Measurements from ENCODE around the gene TYMP. TPM values are rescaled to one million over a fixed set of nuclear protein-coding genes. Genes with fewer than 3 reads are reported as not detected.

TYMP gene
- total RNA-seq, 1 experiment from 2014 or later: 5.9 TPM

GRCh38 chr22:50530877-50531545, 1.2 kb upstream of the TYMP start:
- intact Hi-C loops (cut with micrococcal nuclease; ENCODE audit: unreplicated experiment): loop anchor here (1.0 to 2.0 kb wide), 2 partner anchors 8 to 32 kb away; partner anchors contain the start of gene SYCE3
- peak overlapping the region; percentile 87 for H3K4me3 ChIP-seq
- ChIA-PET POLR2A (ENCODE audit: unreplicated experiment) (no interaction called here), CTCF (interaction anchor here (1.3 kb wide), 1 partner anchor 32 kb away, joined by 5 read pairs; the partner anchor contains the start of gene SYCE3)
- peak overlapping the region; percentile 85 for H3K4me2 ChIP-seq
- no peaks in the 10 kb centered on the region for H3K9me2 ChIP-seq (ENCODE audit: insufficient read depth)
- no peaks in the 10 kb centered on the region for H3K27me3 ChIP-seq (ENCODE audit: insufficient read depth, low read depth)
- H4K20me1 ChIP-seq (ENCODE audit: insufficient read depth): no peaks in the 10 kb centered on the region
- no peaks in the 10 kb centered on the region for H3K9me3 ChIP-seq (ENCODE audit: insufficient read depth, low read depth)
- TF ChIP-seq EZH2 (IDR thresholded peaks at IDR 0.05; ENCODE audit: low read depth) (no peak), CTCF (conservative IDR thresholded peaks at IDR 0.05) (no peak)
- H3F3A ChIP-seq (ENCODE audit: insufficient read depth, low read depth): peaks cover 59% of the 10 kb centered on the region
- peaks cover 26% of the 10 kb centered on the region for H3K4me1 ChIP-seq (replicated peaks; ENCODE audit: insufficient read depth)
- H2AFZ ChIP-seq: peak overlapping the region; percentile 78
- H3K36me3 ChIP-seq (ENCODE audit: low read depth): no peaks in the 10 kb centered on the region
- H3K79me2 ChIP-seq (ENCODE audit: low read depth): no peaks in the 10 kb centered on the region
- BruUV-seq (replicated peaks): TSS peak; percentile 49
- peak; percentile 71 for DNase-seq
- H3K27ac ChIP-seq: peak overlapping the region; percentile 60

DNA sequence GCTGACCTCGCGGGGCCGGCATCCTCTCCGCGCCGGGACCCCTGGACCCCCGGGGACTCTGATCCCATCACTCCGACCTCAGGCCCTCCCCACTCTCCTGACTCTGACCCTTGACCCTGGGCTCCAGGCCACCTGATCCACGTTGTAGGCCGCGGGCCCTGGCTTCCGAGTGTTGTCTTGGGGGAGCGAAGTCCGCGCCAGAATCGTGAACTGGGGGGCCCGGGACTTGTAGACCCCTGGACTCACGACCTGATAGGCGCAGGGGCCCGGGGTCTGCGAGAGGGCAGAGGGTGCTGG, 716 bp upstream of the TYMP start:
- no peaks in the 10 kb centered on the region for H3K9me2 ChIP-seq (ENCODE audit: insufficient read depth)
- H3K4me3 ChIP-seq: peak overlapping the region; percentile 87
- no peaks in the 10 kb centered on the region for H3K9me3 ChIP-seq (ENCODE audit: insufficient read depth, low read depth)
- no peaks in the 10 kb centered on the region for H3K36me3 ChIP-seq (ENCODE audit: low read depth)
- TF ChIP-seq CTCF (conservative IDR thresholded peaks at IDR 0.05) (no peak), EZH2 (IDR thresholded peaks at IDR 0.05; ENCODE audit: low read depth) (no peak)
- BruUV-seq (replicated peaks): no TSS peak
- peak overlapping the region; percentile 85 for H3K4me2 ChIP-seq
- intact Hi-C loops (cut with micrococcal nuclease; ENCODE audit: unreplicated experiment): loop anchor here (1.0 to 2.0 kb wide), 2 partner anchors 9 to 32 kb away; partner anchors contain the start of gene SYCE3
- POLR2A ChIA-PET (ENCODE audit: unreplicated experiment): no interaction called here
- peak overlapping the region; percentile 60 for H3K27ac ChIP-seq
- DNase-seq: no peak
- no peaks in the 10 kb centered on the region for H3K27me3 ChIP-seq (ENCODE audit: insufficient read depth, low read depth)
- no peaks in the 10 kb centered on the region for H3K79me2 ChIP-seq (ENCODE audit: low read depth)
- H3F3A ChIP-seq (ENCODE audit: insufficient read depth, low read depth): peaks cover 64% of the 10 kb centered on the region
- peaks cover 26% of the 10 kb centered on the region for H3K4me1 ChIP-seq (replicated peaks; ENCODE audit: insufficient read depth)
- CTCF ChIA-PET: no interaction called here
- H2AFZ ChIP-seq: peak overlapping the region; percentile 78; the same call in 1 of the 2 replicates
- H4K20me1 ChIP-seq (ENCODE audit: insufficient read depth): no peaks in the 10 kb centered on the region

GRCh38 chr22:50529416-50529896, 356 bp downstream of the TYMP start:
- H3K9me2 ChIP-seq (ENCODE audit: insufficient read depth): no peaks in the 10 kb centered on the region
- peaks cover 27% of the 10 kb centered on the region for H3K4me1 ChIP-seq (replicated peaks; ENCODE audit: insufficient read depth)
- no TSS peak for BruUV-seq (replicated peaks)
- H3F3A ChIP-seq (ENCODE audit: insufficient read depth, low read depth): peaks cover 66% of the 10 kb centered on the region
- no peaks in the 10 kb centered on the region for H3K27me3 ChIP-seq (ENCODE audit: insufficient read depth, low read depth)
- no peaks in the 10 kb centered on the region for H3K9me3 ChIP-seq (ENCODE audit: insufficient read depth, low read depth)
- H2AFZ ChIP-seq: no peak overlapping the region
- no peaks in the 10 kb centered on the region for H3K36me3 ChIP-seq (ENCODE audit: low read depth)
- peaks cover 2% of the 10 kb centered on the region for H4K20me1 ChIP-seq (ENCODE audit: insufficient read depth)
- peaks cover 2% of the 10 kb centered on the region for H3K79me2 ChIP-seq (ENCODE audit: low read depth)
- POLR2A ChIA-PET (ENCODE audit: unreplicated experiment): no interaction called here
- H3K4me2 ChIP-seq: no peak overlapping the region
- CTCF ChIA-PET: interaction anchor here (0.6 kb wide), 1 partner anchor 21 kb away, joined by 7 read pairs; no protein-coding TSS in a partner anchor
- H3K27ac ChIP-seq: no peak overlapping the region
- DNase-seq: no peak
- TF ChIP-seq EZH2 (IDR thresholded peaks at IDR 0.05; ENCODE audit: low read depth) (no peak), CTCF (conservative IDR thresholded peaks at IDR 0.05) (no peak)
- no peak overlapping the region for H3K4me3 ChIP-seq
- intact Hi-C loops (cut with micrococcal nuclease; ENCODE audit: unreplicated experiment): no loop called here
